Uterus (tissue), 4 donors: ENCODE measurements around the gene TNRC6C. TPM values are rescaled to one million over a fixed set of nuclear protein-coding genes. Genes with fewer than 3 reads are reported as not detected.

Experiments used
- DNase-seq, 2 donors: peaks; one replicate each; pipeline ENCODE4 v3.0.0-alpha.2; 2019 to 2020
- H3K27ac ChIP-seq, 2 donors: fragments of 200-600 bp; sonication (generic); 1 replicate in 1 of 2; 2 replicates in 1 of 2; pipeline ENCODE4 v1.5.1; 2016 to 2018
- H3K27me3 ChIP-seq, 2 donors: fragments of 200-600 bp; sonication (generic); one replicate each; pipeline ENCODE4 v1.5.1; 2018 to 2019; ENCODE audit warnings: control low read depth in 1 of 2
- H3K36me3 ChIP-seq, 2 donors: fragments of 200-600 bp; sonication (generic); one replicate each; pipeline ENCODE4 v1.5.1; 2019; ENCODE audit warnings: control low read depth in 1 of 2
- H3K4me1 ChIP-seq, 2 donors: fragments of 200-600 bp; sonication (generic); one replicate each; pipeline ENCODE4 v1.5.1; 2018 to 2019; ENCODE audit warnings: control low read depth in 1 of 2
- H3K4me3 ChIP-seq, 2 donors: fragments of 200-600 bp; sonication (generic); 1 replicate in 1 of 2; 2 replicates in 1 of 2; pipeline ENCODE4 v1.5.1; 2018 to 2019; ENCODE audit warnings: mild to moderate bottlenecking in 1 of 2
- H3K9me3 ChIP-seq, 2 donors: fragments of 200-600 bp; sonication (generic); one replicate each; pipeline ENCODE4 v1.5.1; 2019; ENCODE audit warnings: control low read depth in 1 of 2
- CTCF ChIP-seq, 4 experiments: fragments of 200-600 bp in 2 of 4; fragments of 450-650 bp in 2 of 4; sonication (generic) in 2 of 4; IDR thresholded peaks; one replicate each; pipeline ENCODE4 v1.5.1; 2016 to 2019; ENCODE audit warnings: antibody characterized with exemption in 4 of 4, mild to moderate bottlenecking in 2 of 4, moderate library complexity in 1 of 4
- POLR2A ChIP-seq, 2 donors: fragments of 450-650 bp; IDR thresholded peaks; one replicate each; pipeline ENCODE4 v1.6.1; 2016; ENCODE audit warnings: antibody characterized with exemption in 2 of 2, mild to moderate bottlenecking in 1 of 2, moderate library complexity in 1 of 2
- intact Hi-C: fragments of 100-400 bp; cut with DNase I; formaldehyde crosslinking; loops from one replicate; pipeline ENCODE4 v1.15.1; 2023; ENCODE audit warnings: low total_unique reads
- total RNA-seq, 4 donors: library from RNA; depleted of rRNA in 3 of 4; stranded (reverse); fragments of >200 nt in 3 of 4; gene quantifications; one replicate each; pipeline versions ENCODE4 v1.1.0 to v1.2.4, GENCODE V29; 2014 to 2023
- donor health status: DM: yes; HTN: yes; CAD: no.

TNRC6C gene
- total RNA-seq, 4 donors from 2014 or later: 4.6 to 68.0 (median 11.8) TPM

- Histone ChIP-seq H3K36me3 (no peaks in the 10 kb centered on the region), H3K4me3 (no peak overlapping the region), H3K4me1 (no peaks in the 10 kb centered on the region), H3K27me3 (no peaks in the 10 kb centered on the region), H3K9me3 (no peaks in the 10 kb centered on the region), H3K27ac (no peak overlapping the region)
- no peak for DNase-seq
- no peak for TF ChIP-seq CTCF (IDR thresholded peaks at IDR 0.05)
- no peak for TF ChIP-seq POLR2A (IDR thresholded peaks at IDR 0.05)
- intact Hi-C loops: no loop called here
These were observed 150.9 kb downstream of the TNRC6C start for GRCh38 chr17:78109489-78109761.

GRCh38 chr17:78110363-78111015 is 152.0 kb downstream of the TNRC6C start:
- H3K27ac ChIP-seq: no peak overlapping the region
- peak in 1 of 2 donors; percentile 15 for DNase-seq
- no peaks in the 10 kb centered on the region for H3K36me3 ChIP-seq
- intact Hi-C loops: loop anchor here (5.0 kb wide), 1 partner anchor 67 kb away; no protein-coding TSS in a partner anchor
- no peaks in the 10 kb centered on the region for H3K27me3 ChIP-seq
- TF ChIP-seq POLR2A (IDR thresholded peaks at IDR 0.05): no peak
- H3K9me3 ChIP-seq: no peaks in the 10 kb centered on the region
- no peak overlapping the region for H3K4me3 ChIP-seq
- H3K4me1 ChIP-seq: no peaks in the 10 kb centered on the region

GRCh38 chr17:78111016-78111726 is 152.7 kb downstream of the TNRC6C start:
- H3K4me1 ChIP-seq: no peaks in the 10 kb centered on the region

GRCh38 chr17:78111727-78112517 is 153.4 kb downstream of the TNRC6C start:
- Histone ChIP-seq H3K27me3 (no peaks in the 10 kb centered on the region), H3K27ac (no peak overlapping the region), H3K9me3 (no peaks in the 10 kb centered on the region), H3K4me1 (no peaks in the 10 kb centered on the region), H3K4me3 (no peak overlapping the region), H3K36me3 (no peaks in the 10 kb centered on the region)
- intact Hi-C loops: loop anchor here (5.0 kb wide), 1 partner anchor 65 kb away; no protein-coding TSS in a partner anchor
- TF ChIP-seq POLR2A (IDR thresholded peaks at IDR 0.05) (no peak), CTCF (IDR thresholded peaks at IDR 0.05) (no peak)
- peak in 1 of 2 donors; percentile 19 for DNase-seq

More at GRCh38 chr17:78111016-78111726, 152.7 kb downstream of the TNRC6C start:
- intact Hi-C loops: loop anchor here (5.0 kb wide), 1 partner anchor 66 kb away; no protein-coding TSS in a partner anchor
- H3K27ac ChIP-seq: no peak overlapping the region
- no peaks in the 10 kb centered on the region for H3K9me3 ChIP-seq
- peak in 1 of 2 donors; percentile 16 for DNase-seq
- no peaks in the 10 kb centered on the region for H3K36me3 ChIP-seq
- no peaks in the 10 kb centered on the region for H3K27me3 ChIP-seq
- TF ChIP-seq CTCF (IDR thresholded peaks at IDR 0.05) (no peak), POLR2A (IDR thresholded peaks at IDR 0.05) (no peak)
- H3K4me3 ChIP-seq: no peak overlapping the region

GRCh38 chr17:78112518-78113471 is 154.3 kb downstream of the TNRC6C start:
- H3K36me3 ChIP-seq: no peaks in the 10 kb centered on the region
- no peaks in the 10 kb centered on the region for H3K27me3 ChIP-seq
- TF ChIP-seq POLR2A (IDR thresholded peaks at IDR 0.05) (peak in 1 of 2 donors; percentile 18), CTCF (IDR thresholded peaks at IDR 0.05) (peak; percentile 97 to 99 (median 98))
- peak; percentile 58 to 76 for DNase-seq
- no peak overlapping the region for H3K4me3 ChIP-seq
- intact Hi-C loops: loop anchor here (5.0 kb wide), 1 partner anchor 65 kb away; no protein-coding TSS in a partner anchor
- H3K4me1 ChIP-seq: no peaks in the 10 kb centered on the region
- no peak overlapping the region for H3K27ac ChIP-seq
- no peaks in the 10 kb centered on the region for H3K9me3 ChIP-seq
